HG03432 (cell line): ENCODE measurements around the gene TSHR.
A peak's percentile ranks its signal among the peaks of the same experiment; 100 is the strongest.
"Not testable (repeated sequence)": the region's sequence is repeated elsewhere in the genome, so short reads cannot be mapped to it uniquely, and the experiment has no call there.

Experiments
- ATAC-seq: cut with Tn5 transposase; IDR thresholded peaks from one replicate; pipeline ENCODE4 v1.9.1; 2021; ENCODE audit warnings: mild to moderate bottlenecking, moderate library complexity; ENCODE audit not compliant: unreplicated experiment

Gene TSHR

DNA sequence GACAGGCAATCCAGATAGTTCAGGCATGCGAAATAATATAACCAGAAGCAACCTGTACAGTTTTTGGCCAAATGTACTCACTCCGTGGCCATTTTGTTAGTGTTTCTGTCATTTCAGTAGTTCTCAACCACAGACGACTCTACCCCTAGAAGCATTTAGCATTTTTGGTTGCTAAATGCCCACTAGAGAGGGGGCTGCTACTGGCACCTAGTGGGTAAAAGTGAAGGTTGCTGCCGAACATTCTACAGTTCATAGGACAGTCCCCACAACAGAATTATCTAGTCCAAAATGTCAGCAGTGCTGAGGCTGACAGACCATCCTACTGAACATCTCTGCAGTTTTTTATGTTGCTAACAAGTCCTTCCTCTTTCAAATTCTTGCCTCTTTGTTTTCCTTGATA is 107.4 kb downstream of the TSHR start:
- ATAC-seq: peak; percentile 91

DNA sequence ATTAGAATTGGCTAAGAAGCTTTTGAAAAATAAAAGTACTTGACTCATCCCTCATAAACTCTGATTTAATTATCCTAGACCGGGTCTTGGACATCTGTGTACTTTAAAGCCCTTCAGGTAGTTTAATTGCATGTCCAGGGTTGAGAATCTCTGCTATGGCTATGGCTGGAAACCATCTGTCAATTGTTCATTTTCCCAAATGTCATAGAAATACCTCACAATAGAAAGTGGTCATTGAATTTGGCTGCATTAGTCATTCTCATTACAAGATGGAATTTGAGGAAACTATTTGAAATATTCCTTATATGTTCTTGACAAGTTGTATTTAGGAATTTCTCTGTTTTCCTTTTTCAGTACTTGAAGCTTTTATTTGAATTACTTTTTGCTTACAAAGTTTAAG is 111.3 kb downstream of the TSHR start:
- ATAC-seq: no peak

DNA sequence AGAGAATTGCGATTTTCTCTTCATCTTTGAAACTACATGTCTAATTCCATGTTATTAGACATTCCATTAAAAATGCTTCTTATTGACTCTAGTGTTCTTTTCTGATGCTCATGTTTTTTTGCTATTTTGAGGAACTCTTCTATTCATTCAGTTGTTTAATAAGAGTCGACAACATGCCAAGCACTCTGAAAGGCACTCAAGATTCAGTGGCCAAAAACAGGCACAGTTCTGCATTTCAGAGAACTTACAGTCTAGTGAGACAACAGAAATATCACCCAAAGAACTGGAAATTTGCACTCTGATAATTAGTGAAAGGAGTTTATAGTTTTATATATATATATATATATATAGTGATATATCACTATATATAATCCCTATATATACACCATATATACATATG is 111.7 kb downstream of the TSHR start:
- no peak for ATAC-seq

DNA sequence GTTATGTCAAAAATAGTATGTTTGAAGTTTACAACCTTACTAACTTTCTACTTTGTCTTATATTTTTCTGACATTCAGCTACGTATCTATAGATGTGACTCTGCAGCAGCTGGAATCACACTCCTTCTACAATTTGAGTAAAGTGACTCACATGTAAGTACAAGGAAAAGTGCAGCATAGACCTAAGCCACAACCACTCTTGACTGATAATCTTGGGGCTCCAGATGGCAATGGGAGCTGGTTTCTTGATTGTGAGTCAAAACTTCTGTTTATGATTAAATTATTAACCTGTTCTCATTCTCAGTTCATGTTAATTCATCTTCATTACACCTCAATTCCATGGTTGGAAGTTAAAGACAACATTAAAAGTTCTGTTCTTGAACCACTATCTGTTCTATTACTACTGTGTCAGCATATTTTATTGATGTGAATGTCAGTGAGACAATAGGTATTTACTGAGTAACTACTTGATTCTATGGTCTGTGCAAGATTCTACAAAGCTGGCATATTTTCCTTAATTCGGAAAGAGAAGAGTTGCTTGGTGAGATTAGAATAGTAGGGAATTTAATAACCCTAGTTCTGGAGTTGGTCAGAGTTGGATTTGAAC is 112.9 kb downstream of the TSHR start:
- no peak for ATAC-seq

DNA sequence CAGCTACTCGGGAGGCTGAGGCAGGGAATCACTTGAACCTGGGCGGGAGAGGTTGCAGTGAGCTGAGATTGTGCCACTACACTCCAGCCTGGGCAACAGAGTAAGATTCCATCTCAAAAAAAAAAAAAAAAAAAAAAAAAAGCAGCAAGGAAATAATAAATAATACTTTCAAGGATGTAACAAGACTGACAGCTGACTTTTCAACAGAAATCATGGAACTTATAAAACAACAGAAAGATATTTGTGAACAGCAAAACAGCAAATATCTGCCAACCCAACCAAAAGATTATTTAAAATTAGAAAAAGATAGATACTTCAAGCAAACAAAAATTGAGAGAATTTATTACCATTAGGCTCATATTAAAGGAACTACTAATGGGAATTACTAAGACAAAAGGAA is 115.1 kb downstream of the TSHR start:
- no peak for ATAC-seq

DNA sequence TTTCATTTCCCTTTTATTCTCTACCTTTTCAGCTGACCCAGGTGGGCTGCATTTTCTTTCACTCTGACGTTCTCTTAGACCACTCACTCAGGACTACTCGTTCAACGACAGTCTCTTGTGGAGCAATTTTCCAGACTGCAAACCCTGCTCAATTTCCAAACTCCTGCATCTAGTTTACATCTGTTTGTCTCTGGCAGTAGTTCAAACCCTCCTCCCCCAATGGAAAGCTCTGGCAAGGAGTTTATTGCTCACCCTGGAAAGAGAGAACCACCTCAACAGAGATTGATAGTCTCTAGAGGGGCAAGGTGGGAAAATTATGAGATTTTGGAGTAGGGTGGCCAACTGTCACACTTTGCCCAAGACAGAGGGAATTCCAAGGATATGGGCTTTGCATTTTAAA is 130.2 kb downstream of the TSHR start:
- no peak for ATAC-seq

DNA sequence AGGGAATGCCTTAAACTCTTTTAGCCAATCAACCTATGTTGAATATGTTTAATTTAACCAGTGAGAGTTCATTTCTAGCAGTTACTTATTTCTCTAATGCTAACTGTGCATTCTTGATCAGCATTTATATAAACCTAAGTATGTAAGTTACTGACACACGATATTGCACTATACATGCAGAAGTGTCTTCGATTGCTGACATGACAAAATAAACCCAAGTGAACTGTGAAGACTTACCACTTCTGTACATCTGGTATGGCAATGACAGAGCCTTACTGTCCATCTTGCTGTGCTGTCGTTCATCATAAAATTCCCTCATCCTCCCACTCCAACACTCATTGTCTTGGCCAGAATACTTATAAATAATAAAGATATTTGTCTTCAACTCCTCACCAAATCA is 131.8 kb downstream of the TSHR start:
- ATAC-seq: no peak

DNA sequence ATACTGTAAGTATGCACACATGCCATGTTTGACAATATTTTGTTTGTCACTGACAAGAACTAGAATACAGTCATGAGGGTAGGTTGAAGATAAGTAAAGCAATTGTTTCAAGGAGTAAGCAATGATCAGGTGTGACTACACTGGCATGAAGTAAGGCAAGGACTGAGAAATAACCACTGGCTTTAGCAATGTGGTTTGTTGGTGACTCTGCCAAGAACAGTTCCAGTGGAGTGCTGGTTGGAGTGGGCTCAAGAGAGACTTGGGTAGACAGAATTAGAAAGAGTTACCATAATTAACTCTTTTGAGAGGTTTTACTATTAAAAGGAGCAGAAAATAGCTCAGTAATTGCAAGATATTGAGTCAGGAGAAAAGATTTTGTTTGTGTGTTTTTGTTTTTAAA is 135.7 kb downstream of the TSHR start:
- no peak for ATAC-seq

DNA sequence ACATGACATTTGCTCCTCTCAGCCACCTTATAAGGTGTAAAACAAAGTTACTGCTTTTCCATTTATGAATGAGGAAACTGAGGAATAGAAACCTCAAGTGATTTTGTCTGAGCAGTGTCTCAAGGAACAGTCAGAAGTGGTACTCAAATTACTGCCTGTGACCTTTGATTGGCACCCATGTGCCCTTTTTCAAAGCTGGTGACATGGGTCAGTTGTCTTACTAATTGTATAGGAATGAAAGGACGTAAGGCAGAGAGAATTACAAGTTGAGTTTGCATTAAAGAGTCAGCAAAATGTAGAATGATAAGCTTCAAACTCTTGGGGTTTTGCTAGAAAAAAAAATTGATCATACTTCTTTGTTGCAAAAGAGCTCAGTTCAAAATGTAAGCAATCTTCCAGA is 136.2 kb downstream of the TSHR start:
- no peak for ATAC-seq

DNA sequence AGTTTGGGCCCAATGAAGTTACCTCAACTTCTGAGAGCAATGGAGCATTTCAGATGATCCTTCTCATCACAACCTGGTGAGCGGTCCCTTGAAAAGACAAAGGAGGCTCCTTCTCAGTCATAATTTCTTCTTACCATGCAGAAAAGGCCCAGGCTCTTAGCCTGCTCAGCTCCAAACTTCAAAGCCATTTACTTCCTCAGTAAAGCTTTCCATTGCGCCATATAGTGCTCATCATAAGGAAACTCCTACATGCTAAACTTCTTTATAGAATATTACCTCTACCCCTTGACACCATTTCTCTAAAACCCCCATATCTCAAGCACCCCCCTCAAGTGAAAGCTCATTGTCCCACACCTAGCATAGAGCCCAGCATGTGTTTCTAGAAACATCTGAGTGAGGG is 138.2 kb downstream of the TSHR start:
- ATAC-seq: no peak

DNA sequence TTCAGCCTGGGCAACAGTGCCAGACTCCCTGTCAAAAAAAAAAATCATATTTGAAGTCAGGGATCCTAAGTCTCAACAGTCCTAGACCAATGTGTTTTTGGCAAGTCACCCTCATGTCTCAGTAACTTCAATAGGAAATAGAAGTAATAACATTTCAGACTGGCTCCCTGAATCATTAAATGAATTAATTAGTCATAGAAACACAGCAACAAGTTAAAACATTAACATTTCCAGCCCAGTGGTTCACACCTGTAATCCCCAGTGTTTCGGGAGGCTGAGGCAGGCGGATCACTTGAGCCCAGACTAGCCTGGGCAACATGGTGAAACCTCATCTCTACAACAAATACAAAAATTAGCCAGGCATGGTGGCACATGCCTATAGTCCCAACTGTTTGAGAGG is 140.1 kb downstream of the TSHR start:
- no peak for ATAC-seq

DNA sequence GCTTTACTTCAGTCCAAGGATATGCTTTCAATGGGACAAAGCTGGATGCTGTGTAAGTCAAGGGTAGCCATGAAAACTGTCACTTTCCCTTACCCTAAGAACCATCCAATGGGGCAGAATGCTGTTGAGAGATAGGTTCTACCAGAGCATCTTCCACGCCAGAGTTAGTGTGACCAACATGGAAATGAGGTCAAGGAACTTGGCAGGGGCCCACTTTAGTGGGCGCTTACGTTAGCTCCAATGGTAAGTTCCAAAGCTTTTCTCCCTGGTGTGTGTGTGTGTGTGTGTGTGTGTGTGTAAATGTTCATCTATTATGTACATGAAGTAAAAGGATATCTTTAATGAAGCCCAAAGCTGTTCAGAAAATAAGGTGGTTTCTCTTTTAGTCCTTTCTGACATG is 141.2 kb downstream of the TSHR start:
- no peak for ATAC-seq

DNA sequence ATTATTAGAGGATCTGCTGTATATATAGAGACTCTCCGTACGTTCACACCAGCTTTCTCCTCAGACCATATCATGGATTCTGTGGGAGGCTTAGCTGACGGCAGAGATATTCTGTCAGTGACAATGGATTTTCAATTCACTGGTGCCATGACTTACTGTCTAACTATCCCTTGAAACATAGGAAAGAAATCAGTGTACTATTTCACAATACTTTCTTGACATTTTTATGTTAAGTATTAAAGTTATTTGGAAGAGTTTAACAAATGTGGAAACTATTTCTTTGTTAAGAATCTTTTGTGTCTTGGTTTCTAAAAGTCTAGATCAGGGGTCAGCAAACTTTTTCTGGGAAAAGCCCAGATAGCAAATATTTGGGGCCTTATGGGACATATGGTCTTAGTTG is 146.8 kb downstream of the TSHR start:
- ATAC-seq: no peak

DNA sequence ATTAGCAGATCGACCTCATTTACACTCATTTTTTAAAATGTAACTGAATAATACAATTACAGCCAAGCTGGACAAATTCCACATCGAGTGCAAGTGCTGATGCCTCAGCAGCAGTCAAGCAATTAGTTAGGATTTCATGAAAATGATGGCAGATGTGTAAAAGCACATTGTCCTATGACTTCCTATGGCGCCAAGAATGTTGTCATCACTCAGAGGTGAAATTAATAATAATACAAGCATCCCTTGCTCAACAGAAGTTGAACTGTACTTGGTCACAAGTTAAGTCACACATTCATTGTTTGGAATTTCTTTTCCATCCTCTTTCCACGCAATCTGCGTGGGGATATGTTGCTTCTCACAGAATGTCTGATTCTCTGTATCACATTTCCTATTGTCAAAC is 148.0 kb downstream of the TSHR start:
- no peak for ATAC-seq

DNA sequence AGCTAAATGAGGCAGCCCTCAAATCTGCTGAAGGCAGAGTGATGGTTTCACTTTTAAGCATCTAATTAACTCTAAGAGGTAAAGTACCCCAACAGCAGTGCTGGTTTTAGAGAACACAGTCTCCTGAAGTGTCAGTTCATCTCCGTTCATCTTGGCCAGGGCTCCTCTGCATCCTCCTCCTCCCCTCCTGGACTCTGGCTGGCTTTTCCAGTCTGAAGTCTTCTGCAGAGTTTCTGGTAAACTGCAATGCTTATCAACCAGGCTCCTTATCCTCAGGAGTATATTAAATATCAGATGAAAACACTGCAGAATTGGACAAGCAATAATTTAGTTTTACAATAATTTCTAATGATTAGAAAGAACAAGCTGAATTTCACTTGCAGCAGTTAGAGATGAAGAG is 150.0 kb downstream of the TSHR start:
- ATAC-seq: no peak

DNA sequence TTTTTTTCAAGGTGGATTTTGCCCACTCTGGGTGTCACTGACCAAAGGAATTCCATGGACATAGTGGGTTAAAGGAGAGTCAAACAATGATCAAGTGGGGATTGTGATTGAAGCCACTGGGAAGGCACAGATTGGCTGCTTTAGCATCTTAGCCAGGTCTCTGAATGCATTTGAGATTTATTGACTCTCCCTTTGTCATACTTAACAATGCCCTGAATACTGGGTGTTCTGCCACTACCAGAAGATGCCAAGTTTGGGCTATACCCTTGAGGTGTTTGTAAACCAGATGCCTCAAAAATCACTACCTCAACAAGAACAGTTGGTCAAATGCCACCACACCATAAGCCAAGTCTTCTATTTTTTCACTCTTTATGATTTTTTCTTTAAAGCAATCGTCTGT is 150.5 kb downstream of the TSHR start:
- no peak for ATAC-seq

DNA sequence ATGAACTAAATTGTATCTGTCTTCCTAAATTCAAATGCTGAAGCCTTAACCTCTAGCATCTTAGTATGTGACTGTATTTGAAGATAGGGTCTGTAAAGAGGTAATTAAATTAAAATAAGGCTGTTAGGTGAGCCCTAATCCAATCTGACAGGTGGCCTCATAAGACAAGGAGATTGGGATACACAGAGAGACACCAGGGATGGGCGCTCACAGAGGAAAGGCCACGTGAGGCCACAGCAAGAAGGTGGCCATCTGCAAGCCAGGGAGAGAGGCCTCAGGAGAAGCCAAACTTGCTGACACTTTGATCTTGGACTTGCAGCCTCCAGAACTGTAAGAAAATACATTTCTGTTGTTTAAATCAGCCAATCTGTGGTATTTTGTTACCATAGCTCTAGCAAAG is 154.8 kb downstream of the TSHR start:
- ATAC-seq: no peak

DNA sequence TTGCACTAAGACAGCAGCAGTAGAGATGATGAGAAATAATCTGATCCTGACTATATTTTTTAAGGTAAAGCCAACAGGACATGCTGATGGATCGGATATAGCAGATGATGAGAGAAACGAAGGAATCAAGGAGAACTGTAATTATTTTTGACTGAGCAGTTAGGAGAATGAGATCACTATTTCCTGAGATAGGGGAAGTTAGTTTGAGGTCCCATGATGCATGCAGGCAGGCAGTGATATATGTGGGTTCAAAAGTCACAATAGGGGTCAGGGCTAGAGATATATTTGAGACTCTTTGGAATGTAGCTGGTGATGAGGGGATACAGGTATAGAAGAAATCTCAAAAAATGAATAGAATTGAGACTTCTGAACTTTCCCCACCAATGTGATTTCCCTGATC is 157.8 kb downstream of the TSHR start:
- no peak for ATAC-seq

DNA sequence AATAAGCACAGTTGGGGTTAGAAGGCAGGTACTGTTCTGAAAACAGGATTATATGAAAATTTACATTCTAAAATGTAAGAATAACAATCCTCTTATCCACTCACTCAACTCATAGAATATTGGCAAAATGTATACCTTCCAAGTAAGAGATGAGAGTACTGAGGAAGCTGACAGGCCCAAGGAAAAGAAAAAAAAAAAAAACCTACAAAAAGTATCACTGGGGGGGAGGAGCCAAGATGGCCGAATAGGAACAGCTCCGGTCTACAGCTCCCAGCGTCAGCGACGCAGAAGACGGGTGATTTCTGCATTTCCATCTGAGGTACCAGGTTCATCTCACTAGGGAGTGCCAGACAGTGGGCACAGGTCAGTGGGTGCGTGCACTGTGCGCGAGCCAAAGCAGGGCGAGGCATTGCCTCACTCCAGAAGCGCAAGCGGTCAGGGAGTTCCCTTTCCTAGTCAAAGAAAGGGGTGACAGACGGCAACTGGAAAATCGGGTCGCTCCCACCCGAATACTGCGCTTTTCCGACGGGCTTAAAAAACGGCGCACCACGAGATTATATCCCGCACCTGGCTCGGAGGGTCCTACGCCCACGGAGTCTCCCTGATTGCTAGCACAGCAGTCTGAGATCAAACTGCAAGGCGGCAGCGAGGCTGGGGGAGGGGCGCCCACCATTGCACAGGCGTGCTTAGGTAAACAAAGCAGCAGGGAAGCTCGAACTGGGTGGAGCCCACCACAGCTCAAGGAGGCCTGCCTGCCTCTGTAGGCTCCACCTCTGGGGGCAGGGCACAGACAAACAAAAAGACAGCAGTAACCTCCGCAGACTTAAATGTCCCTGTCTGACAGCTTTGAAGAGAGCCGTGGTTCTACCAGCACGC is 158.8 kb downstream of the TSHR start:
- ATAC-seq: not testable (repeated sequence)

DNA sequence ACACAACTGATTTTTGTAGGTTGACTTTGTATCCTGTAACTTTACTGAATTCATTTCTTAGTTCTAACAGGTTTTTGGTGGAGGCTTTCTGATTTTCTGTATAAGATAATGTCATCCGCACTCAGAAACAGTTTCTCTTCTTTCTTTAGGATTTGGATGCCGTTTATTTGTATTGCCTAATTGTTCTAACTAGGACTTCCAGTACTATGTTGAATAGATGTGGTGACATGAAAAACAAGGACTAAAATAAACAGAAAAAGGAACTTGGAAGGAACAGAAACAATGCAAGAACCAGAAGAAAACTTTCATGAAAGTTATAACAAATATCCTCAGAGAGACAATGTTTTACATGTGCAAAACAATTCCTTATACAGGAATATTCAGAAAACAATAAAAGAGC is 165.1 kb downstream of the TSHR start:
- ATAC-seq: no peak

DNA sequence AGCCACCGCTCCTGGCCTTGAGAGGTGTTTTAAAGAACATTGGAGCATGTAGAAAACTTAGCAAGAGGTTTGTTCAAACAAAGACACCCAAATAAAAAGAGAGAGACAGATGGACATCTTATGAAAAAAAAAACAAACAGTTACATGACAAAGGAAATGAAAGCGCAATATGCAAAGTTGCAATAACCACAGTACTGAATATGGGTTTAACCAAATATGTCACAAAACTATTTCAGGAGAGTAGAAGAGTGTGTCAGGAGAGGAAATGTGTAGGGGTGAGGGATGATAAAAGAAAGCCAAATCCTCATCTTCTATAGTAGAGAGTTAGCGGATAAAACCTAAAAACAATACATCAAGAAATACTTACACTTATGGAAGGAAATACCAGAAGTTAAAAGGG is 166.9 kb downstream of the TSHR start:
- ATAC-seq: peak; percentile 100

DNA sequence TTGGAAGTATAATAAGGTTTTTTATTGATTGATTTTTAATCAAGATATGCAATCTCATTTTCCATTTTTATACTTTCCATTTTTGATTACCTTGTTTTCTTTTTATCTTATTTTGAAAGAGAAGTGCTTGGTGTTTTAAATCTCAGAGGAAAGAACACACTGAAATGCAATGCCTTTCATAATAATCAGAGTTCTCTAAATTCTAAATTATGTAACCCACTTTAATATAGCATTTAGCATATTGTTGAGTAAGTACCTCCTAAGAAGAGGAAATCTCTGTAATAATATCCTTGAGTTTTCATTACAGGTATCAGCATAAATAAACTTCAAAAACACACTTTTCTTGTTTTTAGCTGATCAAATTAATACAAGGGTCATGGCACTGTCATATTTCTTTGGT is 168.4 kb downstream of the TSHR start:
- no peak for ATAC-seq

DNA sequence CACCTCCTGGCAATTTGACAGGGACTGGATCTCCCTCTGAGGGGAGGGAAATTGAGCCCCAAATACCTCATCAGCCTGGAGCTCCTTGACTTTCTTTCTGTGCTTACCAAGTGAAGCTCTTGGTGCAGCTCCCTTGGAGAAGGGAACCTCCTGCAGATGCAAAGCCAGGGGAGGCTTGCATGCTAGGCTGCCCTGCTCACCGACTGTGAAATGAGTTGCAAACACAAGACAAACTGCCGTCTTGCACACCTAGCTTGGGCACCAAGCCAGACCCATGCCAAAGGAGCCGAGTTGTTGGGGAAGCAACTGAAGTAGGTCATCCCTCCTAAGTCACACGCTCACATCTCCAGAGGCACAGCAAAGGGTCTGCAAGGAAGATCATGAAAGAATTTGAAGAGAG is 170.1 kb downstream of the TSHR start:
- ATAC-seq: no peak
